GM13977 (cell line): ENCODE measurements around the gene BRAT1.

Experiments used
- DNase-seq: peaks from one replicate; pipeline ENCODE4 v3.0.0; 2012; ENCODE audit warnings: low spot score
- in situ Hi-C: fragments of 300-500 bp; cut with MboI; formaldehyde crosslinking; loops from one replicate; pipeline ENCODE4 v1.12.0; 2022; ENCODE audit warnings: low sequenced_read_pairs, low pct_unique_long_range_greater_than_20kb, mixed read lengths, inconsistent platforms; ENCODE audit not compliant: unreplicated experiment
- TF ChIP-seq, protein P1 (sequence below): IDR thresholded peaks from 2 replicates; pipeline ENCODE4 v1.5.1; 2012; ENCODE audit warnings: mild to moderate bottlenecking, control low read depth; ENCODE audit not compliant: insufficient read depth; ENCODE audit errors: extremely low read depth, missing control alignments

BRAT1 gene

GRCh38 chr7:2504889-2505375 is 50.4 kb downstream of the BRAT1 start:
- DNase-seq = no peak
- in situ Hi-C loops = no loop called here
- TF ChIP-seq, protein P1, sequence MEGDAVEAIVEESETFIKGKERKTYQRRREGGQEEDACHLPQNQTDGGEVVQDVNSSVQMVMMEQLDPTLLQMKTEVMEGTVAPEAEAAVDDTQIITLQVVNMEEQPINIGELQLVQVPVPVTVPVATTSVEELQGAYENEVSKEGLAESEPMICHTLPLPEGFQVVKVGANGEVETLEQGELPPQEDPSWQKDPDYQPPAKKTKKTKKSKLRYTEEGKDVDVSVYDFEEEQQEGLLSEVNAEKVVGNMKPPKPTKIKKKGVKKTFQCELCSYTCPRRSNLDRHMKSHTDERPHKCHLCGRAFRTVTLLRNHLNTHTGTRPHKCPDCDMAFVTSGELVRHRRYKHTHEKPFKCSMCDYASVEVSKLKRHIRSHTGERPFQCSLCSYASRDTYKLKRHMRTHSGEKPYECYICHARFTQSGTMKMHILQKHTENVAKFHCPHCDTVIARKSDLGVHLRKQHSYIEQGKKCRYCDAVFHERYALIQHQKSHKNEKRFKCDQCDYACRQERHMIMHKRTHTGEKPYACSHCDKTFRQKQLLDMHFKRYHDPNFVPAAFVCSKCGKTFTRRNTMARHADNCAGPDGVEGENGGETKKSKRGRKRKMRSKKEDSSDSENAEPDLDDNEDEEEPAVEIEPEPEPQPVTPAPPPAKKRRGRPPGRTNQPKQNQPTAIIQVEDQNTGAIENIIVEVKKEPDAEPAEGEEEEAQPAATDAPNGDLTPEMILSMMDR = no peak

DNA sequence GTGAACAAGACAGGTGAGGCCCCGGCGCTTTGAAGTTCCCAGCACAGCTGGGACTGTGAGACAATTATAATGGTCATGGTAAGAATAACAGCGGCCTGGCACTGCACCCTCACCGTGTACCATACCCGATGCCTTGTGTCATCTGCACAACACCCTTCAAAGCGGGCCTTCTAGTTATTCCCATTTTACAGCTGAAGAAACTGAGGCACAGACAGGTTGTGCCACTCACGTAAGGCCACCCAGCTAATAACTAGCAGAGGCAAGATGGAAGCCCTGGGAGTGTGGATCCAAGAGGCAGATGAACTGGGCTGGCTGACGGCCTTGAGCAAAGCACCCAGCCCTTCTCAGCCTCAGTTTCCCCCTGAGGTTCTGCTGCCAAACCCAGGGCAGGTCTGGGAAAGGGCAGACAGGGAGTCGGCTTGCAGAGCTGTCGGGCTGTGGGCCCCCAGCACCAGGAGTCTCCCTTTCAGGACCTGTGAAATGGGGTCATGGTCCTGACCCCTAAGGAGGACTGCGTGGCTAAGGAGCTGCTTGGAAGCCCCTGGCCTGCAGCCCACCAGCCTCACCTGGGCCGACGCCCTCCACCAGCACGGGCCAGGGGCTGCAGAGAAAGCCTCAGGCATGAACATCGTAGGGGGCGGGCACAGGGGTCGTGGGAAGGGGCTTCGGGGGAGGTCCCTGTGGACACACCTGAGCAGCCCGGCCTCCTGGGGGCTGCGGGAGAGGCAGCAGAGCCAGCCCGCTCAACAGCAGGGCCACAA is 51.0 kb downstream of the BRAT1 start:
- TF ChIP-seq, protein P1 = no peak
- in situ Hi-C loops = no loop called here
- no peak for DNase-seq

DNA sequence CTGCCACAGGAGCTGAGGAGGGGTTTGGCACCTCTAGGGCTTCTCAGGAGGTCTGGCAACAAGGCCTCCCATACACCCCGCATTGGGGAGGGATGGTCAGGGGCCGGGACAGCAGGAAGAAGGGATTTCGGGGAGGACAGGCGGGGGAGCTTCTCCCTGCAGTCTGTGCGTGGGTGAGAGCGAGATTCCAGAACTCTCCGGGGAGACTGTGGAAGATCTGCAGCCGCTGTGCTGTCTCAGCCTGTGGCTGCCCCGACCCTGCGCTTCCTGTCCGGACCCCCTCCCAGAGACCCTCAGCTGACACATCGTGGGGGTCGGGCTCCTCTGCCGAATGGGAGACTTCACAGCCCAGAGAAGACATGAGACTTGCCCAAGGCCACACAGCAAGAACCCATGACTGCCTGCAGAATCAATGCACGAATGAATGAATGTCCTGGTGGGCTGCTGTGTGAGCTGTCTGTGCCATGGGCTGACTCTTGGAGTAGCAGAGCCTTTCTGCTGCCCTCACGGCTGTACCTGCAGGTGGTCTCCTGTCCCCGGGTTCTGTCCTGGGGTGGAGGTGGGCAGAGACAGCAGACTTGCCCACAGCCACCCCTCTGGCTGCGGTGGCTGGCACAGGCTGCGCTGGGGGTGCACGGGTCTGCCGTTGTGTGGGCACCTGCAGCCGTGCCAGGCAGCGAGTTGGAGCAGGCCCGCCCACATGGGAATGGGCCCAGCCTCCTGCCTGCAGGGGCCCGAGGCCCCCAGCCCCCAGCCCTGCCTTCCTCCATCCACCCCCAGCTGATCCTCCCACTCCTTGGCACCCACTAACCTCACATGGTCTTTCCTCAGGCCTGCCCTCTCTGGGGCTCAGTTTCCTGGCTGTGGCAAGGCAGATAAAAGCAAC is 52.0 kb downstream of the BRAT1 start:
- no peak for DNase-seq
- TF ChIP-seq, protein P1 = no peak
- in situ Hi-C loops = no loop called here

GRCh38 chr7:2502647-2502966 is 52.7 kb downstream of the BRAT1 start:
- DNase-seq = no peak
- in situ Hi-C loops = no loop called here
- TF ChIP-seq, protein P1 = no peak

- in situ Hi-C loops = no loop called here
- TF ChIP-seq, protein P1 = no peak
- DNase-seq = no peak
Observed at GRCh38 chr7:2501947-2502646, 53.2 kb downstream of the BRAT1 start.

DNA sequence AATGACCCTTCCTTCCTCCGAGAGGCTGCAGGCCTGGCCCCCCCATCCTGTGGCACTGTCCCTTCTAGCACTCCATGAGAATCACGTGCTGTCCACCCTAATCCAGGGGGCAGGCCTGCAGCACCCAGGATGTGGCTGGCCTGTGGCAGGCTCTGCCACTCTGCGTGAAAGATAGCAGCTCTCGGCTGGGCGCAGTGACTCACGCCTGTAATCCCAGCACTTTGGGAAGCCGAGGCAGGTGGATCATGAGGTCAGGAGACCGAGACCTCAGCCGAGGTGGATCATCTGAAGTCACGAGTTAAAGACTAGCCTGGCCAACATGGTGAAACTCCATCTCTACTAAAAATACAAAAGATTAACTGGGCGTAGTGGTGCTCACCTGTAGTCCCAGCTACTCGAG is 54.6 kb downstream of the BRAT1 start:
- TF ChIP-seq, protein P1 = no peak
- in situ Hi-C loops = no loop called here
- DNase-seq = no peak
